Measurements from ENCODE around the gene LTBR.
A peak's percentile ranks its signal among the peaks of the same experiment; 100 is the strongest.

DNA sequence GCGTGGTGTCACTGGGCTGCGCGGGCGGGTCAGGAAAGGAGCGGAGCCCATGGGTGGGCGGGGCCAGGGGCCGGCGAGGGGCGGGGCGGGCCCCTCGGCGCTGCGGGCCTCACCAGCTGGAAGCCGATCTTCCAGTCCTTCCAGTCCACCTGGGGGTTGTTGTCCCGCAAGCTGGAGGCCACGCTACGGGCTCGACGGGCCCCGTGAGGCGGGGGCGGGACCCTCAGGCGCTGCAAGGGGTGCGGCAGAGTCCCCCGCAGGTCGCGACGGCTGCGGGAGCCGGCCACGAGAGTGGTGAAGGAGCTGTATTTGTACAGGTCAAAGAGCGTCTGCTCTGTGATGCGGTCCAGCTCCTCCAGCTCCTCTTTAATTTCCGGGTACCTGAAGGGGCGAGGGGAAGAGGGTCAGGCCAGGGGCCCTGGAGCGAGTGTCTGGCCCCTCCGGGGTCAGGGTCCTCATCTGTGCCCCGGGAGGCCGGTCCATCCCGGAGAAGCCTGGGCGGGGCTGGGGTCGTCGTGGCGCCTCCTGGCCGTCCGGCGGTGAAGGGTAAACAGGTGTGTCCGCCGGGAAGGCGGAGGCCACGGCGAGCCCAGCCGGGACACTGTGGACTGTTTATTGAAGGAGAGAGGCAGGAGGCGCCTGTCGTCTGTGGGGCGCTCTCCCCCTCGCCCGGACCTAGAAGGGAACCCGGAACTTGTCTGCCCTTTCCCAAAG, 20.5 kb upstream of the LTBR start:
- TF ChIP-seq, protein P1, sequence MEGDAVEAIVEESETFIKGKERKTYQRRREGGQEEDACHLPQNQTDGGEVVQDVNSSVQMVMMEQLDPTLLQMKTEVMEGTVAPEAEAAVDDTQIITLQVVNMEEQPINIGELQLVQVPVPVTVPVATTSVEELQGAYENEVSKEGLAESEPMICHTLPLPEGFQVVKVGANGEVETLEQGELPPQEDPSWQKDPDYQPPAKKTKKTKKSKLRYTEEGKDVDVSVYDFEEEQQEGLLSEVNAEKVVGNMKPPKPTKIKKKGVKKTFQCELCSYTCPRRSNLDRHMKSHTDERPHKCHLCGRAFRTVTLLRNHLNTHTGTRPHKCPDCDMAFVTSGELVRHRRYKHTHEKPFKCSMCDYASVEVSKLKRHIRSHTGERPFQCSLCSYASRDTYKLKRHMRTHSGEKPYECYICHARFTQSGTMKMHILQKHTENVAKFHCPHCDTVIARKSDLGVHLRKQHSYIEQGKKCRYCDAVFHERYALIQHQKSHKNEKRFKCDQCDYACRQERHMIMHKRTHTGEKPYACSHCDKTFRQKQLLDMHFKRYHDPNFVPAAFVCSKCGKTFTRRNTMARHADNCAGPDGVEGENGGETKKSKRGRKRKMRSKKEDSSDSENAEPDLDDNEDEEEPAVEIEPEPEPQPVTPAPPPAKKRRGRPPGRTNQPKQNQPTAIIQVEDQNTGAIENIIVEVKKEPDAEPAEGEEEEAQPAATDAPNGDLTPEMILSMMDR (IDR thresholded peaks at IDR 0.05): no peak
- TF ChIP-seq POLR2A (IDR thresholded peaks at IDR 0.05): peak in 1 of 2 donors; percentile 13
